Measurements from ENCODE around the gene MTA3.

GRCh38 chr2:42602218-42602875, 33.9 kb downstream of the MTA3 start:
- TF ChIP-seq POLR2A (IDR thresholded peaks at IDR 0.05; ENCODE audit: low read depth, low read length) (no peak), POLR2AphosphoS5 (IDR thresholded peaks at IDR 0.05; ENCODE audit: low read depth, low read length) (no peak), TAF1 (IDR thresholded peaks at IDR 0.05; ENCODE audit: borderline replicate concordance, low read depth, low read length) (no peak)
